Mesothelial cell of epicardium (in vitro differentiated cells): ENCODE results near the gene GNGT2. TPM values are rescaled to one million over a fixed set of nuclear protein-coding genes. Genes with fewer than 3 reads are reported as not detected.

Experiments
- total RNA-seq: library from RNA; stranded (reverse); gene quantifications from 3 replicates; pipeline ENCODE4 v1.2.1, GENCODE V29; 2021

Gene GNGT2
- total RNA-seq, 1 donor from 2014 or later: not detected

Other genes with a start within 250 kb of the GNGT2 start
- gene GIP, start 242.0 kb downstream of the GNGT2 start, total RNA-seq: not detected in 3 replicates
- gene IGF2BP1, start 213.2 kb downstream of the GNGT2 start, total RNA-seq: 225 to 227 TPM (median 227 TPM) in 3 replicates
- 0.02 to 0.07 TPM (median 0.04 TPM) in 3 replicates for gene B4GALNT2, start 77.8 kb downstream of the GNGT2 start, total RNA-seq
- 0.51 to 1.3 TPM (median 0.69 TPM) in 3 replicates for gene ABI3, start 133 bp upstream of the GNGT2 start, total RNA-seq
- 0.25 to 0.40 TPM in 2 of 3 replicates, not detected in the other for gene PHOSPHO1, start 20.2 kb upstream of the GNGT2 start, total RNA-seq
- gene ZNF652, start 151.7 kb upstream of the GNGT2 start, total RNA-seq: 64.0 to 66.0 TPM (median 64.3 TPM) in 3 replicates
- gene PHB1, start 204.3 kb upstream of the GNGT2 start, total RNA-seq: 136 to 147 TPM (median 144 TPM) in 3 replicates